T1000 (cell line): ENCODE data around the gene PSMC5.
A peak's percentile ranks its signal among the peaks of the same experiment; 100 is the strongest.
"Not testable (repeated sequence)": the region's sequence is repeated elsewhere in the genome, so short reads cannot be mapped to it uniquely, and the experiment has no call there.

Experiments used
- DNase-seq: peaks from one replicate; lab custom pipeline; 2025; ENCODE audit warnings: mixed read lengths; lab: John Stamatoyannopoulos, UW

PSMC5 gene

GRCh38 chr17:63838631-63839171 is 11.5 kb downstream of the PSMC5 start:
- DNase-seq: no peak

GRCh38 chr17:63840591-63841349 is 13.5 kb downstream of the PSMC5 start:
- DNase-seq: no peak

DNA sequence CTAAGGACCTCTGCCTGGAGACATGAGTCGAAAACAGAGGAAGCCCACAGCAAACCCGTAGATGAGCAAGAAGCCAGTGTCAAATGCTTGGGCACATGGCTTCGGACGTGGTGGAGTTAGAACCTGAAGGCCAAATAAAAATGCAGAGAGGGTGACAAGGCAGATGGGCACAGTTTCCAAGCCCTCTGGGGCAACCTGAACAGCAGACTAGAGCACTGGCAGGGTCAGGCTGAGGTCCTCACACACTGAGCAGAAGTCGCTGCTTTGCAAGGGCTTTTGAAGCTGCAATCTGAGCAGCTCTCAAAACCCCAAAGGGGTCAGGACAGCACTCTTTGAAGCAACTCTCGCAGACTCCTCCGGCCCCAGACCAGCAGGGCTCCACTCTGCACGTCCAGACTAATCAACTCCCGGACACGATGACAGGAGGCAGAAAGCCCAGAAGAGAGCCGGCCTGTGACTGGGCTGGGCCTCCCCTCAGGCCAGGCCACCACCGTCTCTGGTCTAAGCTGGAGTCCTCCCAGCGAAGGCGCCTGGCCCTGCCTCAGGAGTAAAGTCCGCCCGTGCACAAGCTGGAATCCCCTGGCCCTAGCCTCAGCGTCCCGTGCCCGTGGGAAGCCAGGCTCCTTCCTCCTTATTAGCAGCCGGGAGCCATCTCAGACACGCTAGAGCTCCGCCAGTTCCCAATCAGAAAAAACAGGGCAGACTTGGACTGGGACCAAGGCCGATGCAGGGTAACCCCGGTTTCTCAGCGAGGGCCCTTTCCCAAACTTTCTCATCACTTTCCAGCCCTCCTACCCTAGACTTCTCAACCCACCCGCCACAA is 14.3 kb downstream of the PSMC5 start:
- peak; percentile 34 for DNase-seq

DNA sequence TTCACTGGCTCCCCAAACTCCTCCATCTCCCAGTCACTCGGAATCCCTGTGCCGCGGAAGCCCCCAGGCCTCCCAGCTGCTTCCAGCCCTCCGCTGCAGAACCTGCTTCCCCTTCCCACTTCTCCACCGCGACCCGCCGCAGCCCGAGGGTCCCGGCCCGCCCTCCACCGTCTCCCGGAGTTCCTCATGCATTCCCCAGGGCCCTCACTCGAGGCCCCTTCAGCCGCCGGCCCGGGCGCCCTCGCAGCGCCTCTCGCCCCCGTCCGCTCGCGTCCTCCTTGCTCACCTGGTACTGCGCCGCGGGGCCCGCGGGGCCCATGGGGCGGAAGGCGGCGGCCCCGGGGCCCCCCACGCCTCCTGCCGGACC is 14.9 kb downstream of the PSMC5 start:
- no peak for DNase-seq

DNA sequence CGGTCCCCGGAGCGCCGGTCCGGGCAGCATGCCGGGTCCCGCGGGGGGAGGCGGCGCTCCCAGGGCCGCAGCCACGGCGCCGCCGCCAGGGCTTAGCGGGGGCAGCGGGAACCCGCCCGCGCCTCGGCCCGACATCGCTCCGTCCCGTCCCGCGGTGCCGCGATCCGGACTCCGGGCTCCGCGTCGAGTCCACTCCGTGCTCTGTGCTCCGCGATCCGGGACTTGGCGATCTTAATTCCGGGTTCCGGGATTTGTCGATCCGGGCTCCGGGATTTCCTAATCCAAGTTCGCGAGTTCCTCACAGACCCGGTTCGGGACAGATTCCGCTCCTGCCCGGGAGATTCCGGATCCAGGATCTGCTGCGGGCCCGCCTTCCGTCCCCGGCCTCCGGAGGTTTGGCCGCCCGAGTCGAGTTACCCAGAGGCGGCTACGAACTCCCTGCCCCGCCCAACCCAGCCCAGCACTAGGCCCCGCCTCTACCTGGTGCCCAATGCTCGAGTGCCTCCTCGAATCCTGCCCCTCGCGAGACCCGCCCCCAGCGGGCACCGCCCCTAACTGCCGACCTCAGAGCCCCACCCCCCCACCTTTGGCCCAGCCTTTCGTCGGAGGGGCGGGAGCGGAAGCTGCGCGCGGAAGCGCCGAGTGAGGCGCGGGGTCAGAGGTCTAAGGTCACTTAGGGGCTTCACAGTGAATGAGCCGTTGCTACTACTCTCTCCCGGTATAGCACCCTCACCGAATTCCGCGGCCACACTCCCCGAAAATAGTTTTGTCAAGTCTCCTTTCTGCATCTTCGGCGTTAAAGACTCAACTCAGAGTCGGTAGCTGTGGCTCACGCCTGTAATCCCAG is 15.5 kb downstream of the PSMC5 start, which contains the start of gene SMARCD2:
SMARCD2 (minus strand) TSS at position 146 of the 847 bp plus-strand sequence; CDS start at position 135, 11 bp downstream.
- peak; percentile 98 for DNase-seq

DNA sequence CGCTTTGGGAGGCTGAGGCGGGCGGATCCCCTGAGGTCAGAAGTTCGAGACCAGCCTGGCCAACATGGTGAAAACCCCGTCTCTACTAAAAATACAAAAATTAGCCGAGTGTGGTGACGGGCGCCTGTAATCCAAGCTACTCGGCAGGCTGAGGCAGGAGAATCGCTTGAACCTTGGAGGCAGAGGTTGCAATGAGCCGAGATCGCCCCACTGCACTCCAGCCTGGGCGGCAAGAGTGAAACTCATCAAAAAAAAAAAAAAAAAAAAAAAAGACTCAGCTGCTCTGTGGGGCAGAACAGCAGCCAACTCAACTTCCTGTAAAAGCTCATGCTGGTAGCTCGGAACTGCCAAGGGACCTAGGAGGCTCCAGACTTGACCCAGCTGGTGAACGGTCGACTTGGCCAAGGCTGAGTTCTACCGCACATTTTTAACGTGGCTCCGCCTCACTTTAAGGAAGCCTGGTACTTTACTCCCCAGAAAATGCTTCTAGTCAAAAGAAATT is 16.2 kb downstream of the PSMC5 start:
- not testable (repeated sequence) for DNase-seq

- no peak for DNase-seq
These were observed 16.9 kb downstream of the PSMC5 start for GRCh38 chr17:63843910-63844677.

DNA sequence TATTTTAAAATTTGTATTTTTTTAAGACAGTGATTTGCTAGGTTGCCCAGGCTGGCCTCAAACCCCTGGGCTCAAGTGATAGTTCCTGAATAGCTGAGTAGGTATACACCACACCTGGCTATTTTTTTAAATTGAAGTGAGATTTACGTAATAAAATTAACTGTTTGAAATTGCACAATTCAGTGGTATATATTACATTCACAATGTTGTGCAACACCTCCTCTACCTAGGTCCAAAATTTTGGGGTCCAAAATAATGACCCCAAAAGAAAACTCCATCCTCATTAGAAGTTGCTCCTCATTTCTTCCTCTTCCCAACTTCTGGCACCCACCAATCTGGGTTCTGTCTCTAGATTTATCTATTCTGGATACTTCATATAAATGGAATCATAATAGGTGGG is 18.3 kb downstream of the PSMC5 start:
- no peak for DNase-seq

DNA sequence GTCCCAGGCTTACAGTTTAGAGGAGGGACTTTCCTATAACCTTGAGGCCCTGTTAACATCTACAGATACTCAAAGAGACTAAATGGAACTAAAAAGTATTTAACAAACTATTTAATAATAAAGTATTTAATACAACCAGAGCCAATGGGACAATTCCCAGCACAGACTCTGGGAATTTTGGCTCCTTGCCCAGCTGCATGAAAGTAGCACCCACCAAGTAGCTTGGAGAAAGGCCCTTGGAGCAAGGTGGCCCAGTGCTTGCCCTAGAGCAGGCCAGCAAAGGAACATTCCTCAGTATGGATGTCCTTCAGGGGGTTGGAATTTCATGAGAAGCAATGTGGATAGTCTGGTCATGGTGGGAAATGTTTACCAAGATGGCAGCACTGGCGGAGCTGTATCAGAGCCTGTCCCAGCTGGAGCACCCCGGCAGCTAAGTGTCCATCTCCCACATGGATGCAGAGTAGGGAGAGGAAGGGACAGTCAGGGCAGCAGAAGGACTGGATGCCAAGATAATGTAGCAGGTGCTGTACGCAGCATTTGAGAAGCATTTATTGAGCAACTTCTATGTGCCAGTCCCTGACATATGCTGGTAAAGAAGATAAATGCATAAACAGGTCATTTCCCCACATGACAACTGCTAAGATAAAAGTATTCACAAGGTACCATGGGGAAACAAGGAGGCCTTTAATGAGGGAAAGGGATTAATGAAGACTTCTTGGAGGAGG is 20.5 kb downstream of the PSMC5 start:
- no peak for DNase-seq

DNA sequence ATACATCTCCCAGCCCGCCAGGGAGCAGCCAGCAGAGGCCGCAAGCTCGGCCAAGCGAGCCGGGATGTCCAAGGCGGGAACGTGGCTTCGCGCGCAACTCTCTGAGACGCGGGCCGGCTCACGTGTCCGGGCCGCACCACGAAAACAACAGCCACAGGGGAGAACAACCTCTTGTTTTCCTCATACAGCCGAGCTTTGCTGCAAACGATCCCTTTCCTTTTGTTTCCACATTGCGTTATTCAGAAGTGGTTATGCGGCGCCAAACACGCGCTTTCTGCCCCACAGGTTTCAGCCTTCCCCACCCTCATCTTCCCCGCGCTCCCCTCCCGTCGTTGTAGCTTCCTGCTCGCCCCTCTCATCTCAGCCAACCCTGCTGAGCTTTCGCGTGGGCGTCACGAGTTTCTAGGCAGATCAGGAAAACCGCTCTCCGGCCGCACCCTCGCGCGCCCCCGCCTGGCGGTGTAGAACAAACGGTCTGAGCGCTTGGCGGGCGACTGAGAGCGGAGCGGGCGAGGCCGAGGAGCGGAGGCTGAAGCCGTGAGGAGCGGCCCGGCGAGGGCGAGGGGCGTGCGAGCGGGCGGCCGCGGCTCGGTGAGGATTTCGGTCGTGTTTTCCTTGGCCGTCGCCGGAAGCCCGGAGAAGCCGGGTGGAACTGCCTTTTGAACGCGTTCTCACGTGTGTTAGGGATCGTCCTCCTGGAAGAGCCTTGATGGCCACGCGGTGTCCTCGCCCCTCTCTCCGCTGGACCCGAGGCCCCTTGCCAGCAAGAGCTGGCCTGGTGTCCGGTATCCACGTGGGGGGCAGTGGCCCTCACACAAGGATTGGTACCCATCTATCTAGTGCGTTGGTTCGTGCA is 21.8 kb downstream of the PSMC5 start:
- peak; percentile 96 for DNase-seq

DNA sequence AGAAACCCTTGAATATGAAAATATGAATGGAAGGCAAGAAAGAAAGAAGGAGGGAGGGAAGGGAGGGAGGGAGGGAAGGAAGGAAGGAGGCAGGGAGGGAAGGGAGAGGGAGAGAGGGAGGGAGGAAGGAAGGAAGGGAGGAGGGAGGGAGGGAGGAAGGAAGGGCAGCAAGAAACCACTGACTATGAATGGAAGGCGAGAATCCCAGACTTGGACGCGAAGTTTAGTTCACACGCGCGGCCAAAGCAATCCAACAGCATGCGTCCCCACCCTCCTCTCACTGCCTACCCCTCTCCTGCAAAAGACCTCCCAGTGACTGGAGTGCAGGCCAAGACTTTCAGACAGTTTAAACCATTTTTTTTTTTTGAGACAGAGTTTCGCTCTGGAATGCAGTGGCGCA is 23.2 kb downstream of the PSMC5 start:
- no peak for DNase-seq

- no peak for DNase-seq
These were observed 26.0 kb downstream of the PSMC5 start for GRCh38 chr17:63853260-63853659.

GRCh38 chr17:63854709-63855108 is 27.5 kb downstream of the PSMC5 start:
- no peak for DNase-seq

DNA sequence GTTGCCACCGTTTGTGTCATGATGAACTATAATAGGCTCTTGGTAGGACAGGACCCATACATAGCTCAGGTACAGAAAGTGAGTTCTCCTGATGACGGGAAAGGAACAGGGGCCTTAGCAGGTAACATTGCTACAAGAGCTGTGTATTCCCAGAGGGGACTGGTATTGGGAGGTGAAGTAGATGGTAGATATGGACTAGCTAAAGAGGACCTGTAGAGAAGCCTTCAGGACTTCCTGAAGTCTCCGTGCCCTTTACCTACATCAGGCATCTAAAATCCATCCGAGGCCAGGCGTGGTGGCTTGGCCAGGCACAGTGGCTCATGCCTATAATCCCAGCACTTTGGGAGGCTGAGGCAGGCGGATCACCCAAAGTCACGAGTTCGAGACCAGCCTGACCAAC is 28.0 kb downstream of the PSMC5 start:
- DNase-seq: no peak

- not testable (repeated sequence) for DNase-seq
These were observed 29.2 kb downstream of the PSMC5 start for GRCh38 chr17:63856425-63856824.

- no peak for DNase-seq
These were observed 32.0 kb downstream of the PSMC5 start for GRCh38 chr17:63859257-63859656.

DNA sequence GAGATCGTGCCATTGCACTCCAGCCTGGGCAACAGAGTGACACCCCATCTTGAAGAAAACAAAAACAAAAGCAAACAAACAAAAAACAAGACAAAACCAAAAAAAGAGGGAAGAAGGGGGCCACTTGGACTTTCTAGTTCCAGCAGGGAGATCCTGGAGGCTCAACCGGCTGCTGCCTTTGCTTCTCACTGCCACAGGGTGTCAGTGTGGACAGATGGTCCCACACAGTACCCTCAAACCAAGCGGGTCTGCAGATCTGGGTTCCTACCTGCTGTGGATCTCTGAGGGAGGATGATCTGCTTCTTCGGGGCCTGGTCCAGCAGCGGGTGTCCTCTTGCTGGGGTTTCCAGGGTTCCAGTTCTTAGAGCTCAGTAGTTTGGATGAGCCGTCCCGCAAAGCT is 39.4 kb downstream of the PSMC5 start:
- not testable (repeated sequence) for DNase-seq

GRCh38 chr17:63869491-63870291 is 42.5 kb downstream of the PSMC5 start:
- DNase-seq: not testable (repeated sequence)

- not testable (repeated sequence) for DNase-seq
These were observed 43.0 kb downstream of the PSMC5 start for GRCh38 chr17:63870292-63870665.
